Measurements from ENCODE around the gene RAD51B. TPM values are rescaled to one million over a fixed set of nuclear protein-coding genes. Genes with fewer than 3 reads are reported as not detected.

The RAD51B gene
- total and polyA plus RNA-seq, 9 of the 15 experiments (the other 6 are each of a cell fraction or from before 2014, with no cell fraction given), result 8.5 to 17.3 (median 11.3) TPM

GRCh38 chr14:68486033-68486732 is 666.6 kb downstream of the RAD51B start (continued):
- TF ChIP-seq ZNF592 (IDR thresholded peaks at IDR 0.05) (no peak), IRF2 (CRISPR knock-in tag; IDR thresholded peaks at IDR 0.05) (no peak), ZBTB9 (CRISPR knock-in tag; IDR thresholded peaks at IDR 0.05) (no peak), ZNF197 (CRISPR knock-in tag; IDR thresholded peaks at IDR 0.05; ENCODE audit: low read depth) (no peak), ELK1 (CRISPR knock-in tag; IDR thresholded peaks at IDR 0.05) (no peak), ZNF518B (CRISPR knock-in tag; IDR thresholded peaks at IDR 0.05) (no peak), NFIX (CRISPR knock-in tag; IDR thresholded peaks at IDR 0.05; ENCODE audit: low read depth) (no peak), TFE3 (CRISPR knock-in tag; IDR thresholded peaks at IDR 0.05) (no peak), EP400 (IDR thresholded peaks at IDR 0.05) (no peak), TFAM (CRISPR knock-in tag; conservative IDR thresholded peaks at IDR 0.05) (no peak), BRF1 (IDR thresholded peaks at IDR 0.05; ENCODE audit: borderline replicate concordance, extremely low read depth, insufficient read length) (no peak), MED1 (CRISPR knock-in tag; IDR thresholded peaks at IDR 0.05; ENCODE audit: borderline replicate concordance) (no peak), FOSL1 (tag; conservative IDR thresholded peaks at IDR 0.05) (no peak), CEBPG (CRISPR knock-in tag; IDR thresholded peaks at IDR 0.05) (no peak), CEBPG (tag; conservative IDR thresholded peaks at IDR 0.05 in 1 of 2, IDR thresholded peaks at IDR 0.05 in 1 of 2) (peak; percentile 64 to 66)

Measured in K562 (cell line).